Stomach smooth muscle (tissue), 2 donors: Measurements from ENCODE around the gene KRTAP20-3.

Experiments used
- H3K27ac ChIP-seq: one replicate; pipeline ENCODE4 v1.7.0; 2013; ENCODE audit warnings: mild to moderate bottlenecking, low read length, inconsistent platforms
- H3K27me3 ChIP-seq, 2 donors: one replicate each; pipeline ENCODE4 v1.7.0; 2013; ENCODE audit warnings: low read length in 2 of 2; ENCODE audit not compliant: insufficient read depth in 2 of 2, control insufficient read depth in 1 of 2
- H3K36me3 ChIP-seq, 2 donors: one replicate each; pipeline ENCODE4 v1.7.0; 2013; ENCODE audit warnings: low read length in 2 of 2; ENCODE audit not compliant: control insufficient read depth in 2 of 2, insufficient read depth in 2 of 2
- H3K4me1 ChIP-seq: one replicate; pipeline ENCODE4 v1.7.0; 2013; ENCODE audit warnings: low read length; ENCODE audit not compliant: control insufficient read depth, insufficient read depth
- H3K4me3 ChIP-seq, 2 donors: one replicate each; pipeline ENCODE4 v1.7.0; 2013; ENCODE audit warnings: low read length in 2 of 2
- H3K9ac ChIP-seq, 2 donors: one replicate each; pipeline ENCODE4 v1.7.0; 2013; ENCODE audit warnings: low read length in 2 of 2, mild to moderate bottlenecking in 1 of 2
- H3K9me3 ChIP-seq, 2 donors: one replicate each; pipeline ENCODE4 v1.7.0; 2013; ENCODE audit warnings: low read length in 2 of 2; ENCODE audit not compliant: control insufficient read depth in 2 of 2
- donor health status: healthy.
- donor health status: Pancreatic carcinoma.

Gene KRTAP20-3

DNA sequence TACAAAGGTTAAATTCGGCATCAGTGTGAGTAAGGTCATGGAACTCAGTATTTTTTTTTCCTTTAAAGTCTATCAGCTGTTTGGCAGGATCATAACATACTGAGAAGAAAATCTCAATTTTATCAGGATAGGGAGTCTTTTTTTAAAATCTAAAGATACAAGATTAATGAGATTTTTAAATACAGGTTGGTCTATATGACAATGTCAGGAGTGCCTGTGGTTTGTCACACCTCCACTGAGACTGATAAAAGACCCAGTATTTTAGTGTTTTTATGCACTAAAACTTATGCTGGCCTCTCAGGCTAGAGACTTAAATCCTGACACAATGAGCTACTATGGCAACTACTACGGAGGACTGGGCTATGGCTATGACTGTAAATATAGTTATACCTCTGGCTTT, at the start of gene KRTAP20-3:
Gene KRTAP20-3, plus strand, starts transcription at position 301 of the 400 bp plus-strand sequence.
- Histone ChIP-seq H3K9me3 (peaks cover 0 to 5% of the 10 kb centered on the region in 2 donors), H3K27ac (no peak within 1 kb of the TSS), H3K9ac (no peak within 1 kb of the TSS), H3K4me1 (no peaks in the 10 kb centered on the region), H3K4me3 (no peak within 1 kb of the TSS), H3K36me3 (no peaks in the 10 kb centered on the region), H3K27me3 (no peaks in the 10 kb centered on the region)

GRCh38 chr21:30598802-30599201, 43.9 kb upstream of the KRTAP20-3 start, which contains the start of gene KRTAP6-2:
TSS of gene KRTAP6-2 (minus strand) at chr21:30598902. CDS start at chr21:30598874, 28 bp downstream.
- no peak within 1 kb of the TSS for H3K4me3 ChIP-seq
- H3K4me1 ChIP-seq: no peaks in the 10 kb centered on the region
- H3K36me3 ChIP-seq: no peaks in the 10 kb centered on the region
- no peak within 1 kb of the TSS for H3K9ac ChIP-seq
- H3K27ac ChIP-seq: no peak within 1 kb of the TSS
- H3K9me3 ChIP-seq: no peaks in the 10 kb centered on the region
- no peaks in the 10 kb centered on the region for H3K27me3 ChIP-seq

DNA sequence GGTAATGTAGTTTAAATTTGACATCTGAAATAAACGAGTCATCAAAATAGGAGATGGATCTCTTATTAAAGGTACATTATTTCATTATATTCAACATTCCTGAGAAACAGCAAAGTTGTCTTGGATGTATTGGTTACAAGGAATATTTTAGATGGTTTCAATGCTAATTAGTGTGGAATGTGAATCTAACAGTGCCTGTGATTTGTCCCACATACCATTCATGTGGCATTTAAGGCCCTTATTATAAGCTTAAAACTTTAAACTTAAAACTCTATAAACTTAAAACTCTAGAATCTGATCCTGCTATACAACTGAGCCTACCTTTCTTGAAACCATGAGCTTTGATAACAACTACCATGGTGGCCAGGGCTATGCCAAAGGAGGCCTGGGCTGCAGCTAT, 41.9 kb upstream of the KRTAP20-3 start, which contains the start of gene KRTAP22-1:
Gene KRTAP22-1, plus strand, starts transcription at position 301 of the 400 bp plus-strand sequence.
- Histone ChIP-seq H3K9me3 (no peaks in the 10 kb centered on the region), H3K36me3 (no peaks in the 10 kb centered on the region), H3K4me3 (no peak within 1 kb of the TSS), H3K27ac (no peak within 1 kb of the TSS), H3K27me3 (no peaks in the 10 kb centered on the region), H3K4me1 (no peaks in the 10 kb centered on the region), H3K9ac (no peak within 1 kb of the TSS)

DNA sequence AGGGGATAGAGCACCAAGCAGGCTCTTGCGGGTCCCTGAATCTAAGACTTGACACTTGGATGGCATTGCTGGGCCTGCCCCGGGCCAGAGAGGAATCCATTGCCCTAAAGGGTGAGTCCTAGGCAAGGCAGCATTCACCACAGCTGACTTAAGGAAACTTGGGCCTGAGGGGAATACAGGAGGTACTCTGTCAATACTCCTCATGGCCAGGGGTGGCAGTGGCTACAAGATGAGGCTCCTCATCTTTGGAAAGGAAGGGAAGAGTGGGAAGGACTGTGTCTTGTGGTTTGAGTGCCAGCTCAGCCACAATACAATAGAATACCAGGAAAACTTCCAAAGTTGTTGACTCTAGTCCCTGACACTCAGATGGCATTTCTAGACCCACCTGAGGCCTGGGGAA, 36.7 kb upstream of the KRTAP20-3 start:
- H3K36me3 ChIP-seq: no peaks in the 10 kb centered on the region
- H3K4me1 ChIP-seq: no peaks in the 10 kb centered on the region
- H3K27me3 ChIP-seq: no peaks in the 10 kb centered on the region
- H3K4me3 ChIP-seq: no peak overlapping the region
- no peak overlapping the region for H3K9ac ChIP-seq
- H3K27ac ChIP-seq: no peak overlapping the region
- H3K9me3 ChIP-seq: no peaks in the 10 kb centered on the region

- Histone ChIP-seq H3K9ac (no peak overlapping the region), H3K27me3 (no peaks in the 10 kb centered on the region), H3K9me3 (no peaks in the 10 kb centered on the region), H3K4me3 (no peak overlapping the region), H3K27ac (no peak overlapping the region), H3K36me3 (no peaks in the 10 kb centered on the region), H3K4me1 (no peaks in the 10 kb centered on the region)
These were observed 30.5 kb upstream of the KRTAP20-3 start for GRCh38 chr21:30612132-30612531.

DNA sequence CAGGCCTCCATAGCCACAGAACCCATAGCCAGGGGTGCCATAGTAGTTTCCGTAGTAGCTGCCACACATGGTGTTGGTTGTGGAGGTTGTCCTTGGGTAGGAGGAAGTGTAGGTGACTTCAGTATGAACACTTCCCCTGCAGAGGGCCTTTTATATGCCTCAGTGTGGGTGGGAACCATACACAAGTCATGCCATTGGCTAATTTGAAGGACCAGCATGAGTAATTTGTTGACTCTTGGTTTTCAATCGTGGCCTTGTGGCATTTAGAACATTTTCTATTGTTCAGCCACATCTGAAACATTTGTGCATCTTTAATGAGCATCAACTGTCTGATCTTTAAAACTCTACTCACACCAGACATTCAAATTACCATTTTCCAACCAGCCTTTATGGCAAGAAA, 28.8 kb upstream of the KRTAP20-3 start, which contains the start of gene KRTAP6-1:
Gene KRTAP6-1, minus strand, starts transcription at position 95 of the 400 bp plus-strand sequence. Its CDS starts 26 bp downstream, at position 69.
- Histone ChIP-seq H3K4me3 (no peak within 1 kb of the TSS), H3K36me3 (no peaks in the 10 kb centered on the region), H3K27ac (no peak within 1 kb of the TSS), H3K4me1 (no peaks in the 10 kb centered on the region), H3K9ac (no peak within 1 kb of the TSS), H3K27me3 (no peaks in the 10 kb centered on the region), H3K9me3 (no peaks in the 10 kb centered on the region)

DNA sequence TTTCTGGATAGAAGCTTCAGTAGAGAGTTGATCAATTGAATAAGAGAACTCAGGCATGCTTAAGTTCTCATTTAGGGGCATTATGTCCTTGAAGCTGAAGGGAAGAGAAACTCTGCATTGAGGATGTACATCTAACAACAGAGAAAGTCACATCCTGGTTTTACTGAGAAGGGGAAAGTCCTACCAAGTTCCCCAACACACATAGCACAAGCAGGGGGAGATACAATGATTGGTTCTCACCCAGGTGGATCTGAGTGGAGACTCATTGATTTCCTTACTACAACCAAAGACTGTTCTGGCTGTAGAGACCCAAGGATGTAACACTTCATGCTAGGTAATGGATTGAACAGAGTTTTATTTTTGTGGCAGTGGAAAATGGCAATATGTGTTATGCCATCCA, 27.5 kb upstream of the KRTAP20-3 start:
- no peaks in the 10 kb centered on the region for H3K9me3 ChIP-seq
- H3K27ac ChIP-seq: no peak overlapping the region
- no peaks in the 10 kb centered on the region for H3K4me1 ChIP-seq
- no peaks in the 10 kb centered on the region for H3K27me3 ChIP-seq
- no peaks in the 10 kb centered on the region for H3K36me3 ChIP-seq
- no peak overlapping the region for H3K9ac ChIP-seq
- no peak overlapping the region for H3K4me3 ChIP-seq

DNA sequence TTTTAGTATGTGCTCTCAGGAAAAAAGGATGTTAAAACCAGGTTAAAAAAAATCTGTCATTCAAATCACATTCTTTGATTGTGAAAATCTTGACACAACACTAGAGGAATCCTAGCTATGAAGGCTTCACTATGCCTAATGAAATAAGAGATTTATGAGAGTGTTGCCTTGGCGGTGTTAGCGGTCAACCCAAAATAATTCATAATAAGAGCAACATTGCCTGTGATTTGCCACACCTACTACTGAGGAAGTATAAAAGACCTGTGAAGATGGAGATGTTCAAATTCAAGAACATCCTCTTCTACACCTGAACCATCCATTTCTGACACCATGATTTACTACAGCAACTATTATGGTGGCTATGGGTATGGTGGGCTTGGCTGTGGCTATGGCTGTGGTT, 26.5 kb upstream of the KRTAP20-3 start, which contains the start of gene KRTAP20-1:
Gene KRTAP20-1, plus strand, starts transcription at position 301 of the 400 bp plus-strand sequence. Its CDS starts 30 bp downstream, at position 331.
- Histone ChIP-seq H3K9me3 (no peaks in the 10 kb centered on the region), H3K9ac (no peak within 1 kb of the TSS), H3K27ac (no peak within 1 kb of the TSS), H3K36me3 (no peaks in the 10 kb centered on the region), H3K4me3 (no peak within 1 kb of the TSS), H3K4me1 (no peaks in the 10 kb centered on the region), H3K27me3 (no peaks in the 10 kb centered on the region)

- H3K4me1 ChIP-seq: no peaks in the 10 kb centered on the region
- H3K36me3 ChIP-seq: no peaks in the 10 kb centered on the region
- no peaks in the 10 kb centered on the region for H3K27me3 ChIP-seq
- no peaks in the 10 kb centered on the region for H3K9me3 ChIP-seq
- H3K4me3 ChIP-seq: no peak overlapping the region
- H3K27ac ChIP-seq: no peak overlapping the region
- no peak overlapping the region for H3K9ac ChIP-seq
These were observed 22.6 kb upstream of the KRTAP20-3 start for GRCh38 chr21:30620080-30620479.

DNA sequence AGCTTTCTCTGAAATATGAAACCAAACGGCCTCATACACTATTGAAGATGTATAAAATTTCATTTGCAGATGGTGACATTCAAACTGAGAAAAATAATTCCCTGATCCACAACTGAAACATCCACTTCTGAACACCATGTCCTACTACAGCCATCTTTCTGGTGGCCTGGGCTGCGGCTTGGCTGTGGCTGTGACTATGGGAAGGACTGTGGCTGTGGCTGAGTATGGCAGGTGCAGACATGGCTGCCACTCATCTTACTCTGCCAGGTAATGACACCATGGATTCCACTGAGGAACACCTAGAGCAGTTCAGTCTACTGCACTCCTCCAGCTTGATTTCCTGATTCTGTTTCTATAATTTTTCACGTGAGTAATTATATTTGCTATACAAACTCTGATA, 22.1 kb upstream of the KRTAP20-3 start, which contains the start of gene KRTAP20-4:
Gene KRTAP20-4, plus strand, starts transcription at position 106 of the 400 bp plus-strand sequence.
- no peaks in the 10 kb centered on the region for H3K4me1 ChIP-seq
- H3K27me3 ChIP-seq: no peaks in the 10 kb centered on the region
- no peak within 1 kb of the TSS for H3K27ac ChIP-seq
- no peak within 1 kb of the TSS for H3K4me3 ChIP-seq
- no peak within 1 kb of the TSS for H3K9ac ChIP-seq
- no peaks in the 10 kb centered on the region for H3K9me3 ChIP-seq
- H3K36me3 ChIP-seq: no peaks in the 10 kb centered on the region

DNA sequence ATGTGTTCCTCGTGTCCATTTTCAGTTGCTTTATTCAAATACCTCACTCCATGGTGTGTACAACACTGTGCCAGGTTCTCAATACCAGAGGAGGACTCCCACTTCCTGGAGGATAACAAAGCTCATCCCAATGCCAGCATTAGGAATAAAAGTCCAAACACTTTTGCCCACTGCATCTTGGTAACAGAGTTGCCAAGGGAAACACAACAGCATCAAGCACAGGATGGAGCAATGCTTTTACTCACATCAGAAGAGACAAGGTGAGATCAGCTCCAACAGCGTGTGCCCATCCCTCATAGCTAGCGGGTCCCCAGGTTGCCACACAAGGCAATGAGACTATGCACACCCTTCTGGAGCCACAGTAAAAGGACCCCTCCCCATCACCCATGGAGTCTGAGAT, 19.3 kb upstream of the KRTAP20-3 start:
- H3K9me3 ChIP-seq: no peaks in the 10 kb centered on the region
- no peaks in the 10 kb centered on the region for H3K4me1 ChIP-seq
- H3K9ac ChIP-seq: no peak overlapping the region
- H3K4me3 ChIP-seq: no peak overlapping the region
- H3K36me3 ChIP-seq: no peaks in the 10 kb centered on the region
- H3K27me3 ChIP-seq: no peaks in the 10 kb centered on the region
- H3K27ac ChIP-seq: no peak overlapping the region
